GM18520 (cell line): ENCODE data around the gene HAUS1.
"Not testable (repeated sequence)": the region's sequence is repeated elsewhere in the genome, so short reads cannot be mapped to it uniquely, and the experiment has no call there.

Experiments
- ATAC-seq: cut with Tn5 transposase; IDR thresholded peaks from one replicate; pipeline ENCODE4 v1.9.1; 2021; ENCODE audit not compliant: unreplicated experiment

HAUS1 gene

GRCh38 chr18:46156124-46156745 lies 52.0 kb downstream of the HAUS1 start:
- ATAC-seq, result no peak

- no peak for ATAC-seq
Observed at GRCh38 chr18:46156843-46157242, 52.7 kb downstream of the HAUS1 start.

GRCh38 chr18:46158499-46158898 lies 54.3 kb downstream of the HAUS1 start:
- no peak for ATAC-seq

GRCh38 chr18:46160050-46160798 lies 56.0 kb downstream of the HAUS1 start:
- no peak for ATAC-seq

GRCh38 chr18:46160840-46161239 lies 56.7 kb downstream of the HAUS1 start:
- not testable (repeated sequence) for ATAC-seq

GRCh38 chr18:46161703-46162396 lies 57.7 kb downstream of the HAUS1 start:
- ATAC-seq, result no peak

- no peak for ATAC-seq
Observed at GRCh38 chr18:46163091-46163490, 58.9 kb downstream of the HAUS1 start.

- ATAC-seq, result no peak
Observed at GRCh38 chr18:46163941-46164499, 59.8 kb downstream of the HAUS1 start.

- ATAC-seq, result not testable (repeated sequence)
Observed at GRCh38 chr18:46164502-46164901, 60.3 kb downstream of the HAUS1 start.

- ATAC-seq, result no peak
Observed at GRCh38 chr18:46164920-46165319, 60.7 kb downstream of the HAUS1 start.

- no peak for ATAC-seq
Observed at GRCh38 chr18:46166261-46166970, 62.2 kb downstream of the HAUS1 start.

- peak; percentile 86 for ATAC-seq
Observed at GRCh38 chr18:46167971-46168370, 63.8 kb downstream of the HAUS1 start.

- no peak for ATAC-seq
Observed at GRCh38 chr18:46169464-46169941, 65.3 kb downstream of the HAUS1 start.

GRCh38 chr18:46171331-46171730 lies 67.1 kb downstream of the HAUS1 start:
- no peak for ATAC-seq

- ATAC-seq, result peak; percentile 82
Observed at GRCh38 chr18:46173393-46174341, 69.5 kb downstream of the HAUS1 start.

- no peak for ATAC-seq
Observed at GRCh38 chr18:46174342-46175041, 70.3 kb downstream of the HAUS1 start.

- ATAC-seq, result no peak
Observed at GRCh38 chr18:46176001-46176400, 71.8 kb downstream of the HAUS1 start.
